Breast epithelium (tissue), 4 donors: ENCODE measurements around the gene TACR2. TPM values are rescaled to one million over a fixed set of nuclear protein-coding genes. Genes with fewer than 3 reads are reported as not detected.

Experiments
- DNase-seq, 2 donors: peaks; one replicate each; pipeline ENCODE4 v3.0.0-alpha.2; 2019; ENCODE audit warnings: low spot score in 2 of 2
- H3K27ac ChIP-seq, 2 donors: fragments of 200-600 bp; sonication (generic) in 1 of 2; one replicate each; pipeline ENCODE4 v1.5.1; 2016 to 2019; ENCODE audit warnings: mild to moderate bottlenecking in 1 of 2
- H3K27me3 ChIP-seq, 2 donors: fragments of 200-600 bp; sonication (generic) in 1 of 2; one replicate each; pipeline versions ENCODE4 v1.5.1 to v1.6.0; 2017 to 2019; ENCODE audit warnings: control low read depth in 1 of 2, mild to moderate bottlenecking in 1 of 2
- H3K36me3 ChIP-seq: fragments of 200-600 bp; one replicate; pipeline ENCODE4 v1.5.1; 2019
- H3K4me1 ChIP-seq, 2 donors: fragments of 200-600 bp; sonication (generic); one replicate each; pipeline ENCODE4 v1.5.1; 2016 to 2019; ENCODE audit warnings: control low read depth in 1 of 2
- H3K4me3 ChIP-seq, 3 donors: fragments of 200-600 bp; sonication (generic); 1 replicate in 2 of 3; 2 replicates in 1 of 3; pipeline ENCODE4 v1.5.1; 2016 to 2019; ENCODE audit warnings: mild to moderate bottlenecking in 3 of 3, moderate library complexity in 2 of 3
- H3K9me3 ChIP-seq, 2 donors: fragments of 200-600 bp; sonication (generic) in 1 of 2; one replicate each; pipeline ENCODE4 v1.5.1; 2016 to 2019; ENCODE audit warnings: control low read depth in 1 of 2
- CTCF ChIP-seq, 3 donors: fragments of 450-650 bp; IDR thresholded peaks; one replicate each; pipeline ENCODE4 v1.5.1; 2016 to 2017; ENCODE audit warnings: antibody characterized with exemption in 3 of 3, mild to moderate bottlenecking in 3 of 3, moderate library complexity in 3 of 3
- POLR2A ChIP-seq: fragments of 450-650 bp; IDR thresholded peaks from one replicate; pipeline ENCODE4 v1.6.1; 2016; ENCODE audit warnings: antibody characterized with exemption, mild to moderate bottlenecking, moderate library complexity
- POLR2AphosphoS5 ChIP-seq, 3 donors: sonication (generic); formaldehyde crosslinking; IDR thresholded peaks; one replicate each; pipeline ENCODE4 v1.6.1; 2017; ENCODE audit warnings: antibody characterized with exemption in 3 of 3
- intact Hi-C: fragments of 100-400 bp; cut with DNase I; formaldehyde crosslinking; loops from one replicate; pipeline ENCODE4 v1.15.1; 2023; ENCODE audit warnings: low total_unique reads
- total RNA-seq, 3 donors: library from RNA; depleted of rRNA; stranded (reverse); fragments of >200 nt; gene quantifications; one replicate each; pipeline ENCODE4 v1.1.0, GENCODE V29; 2016

TACR2 gene
- total RNA-seq, 3 donors from 2014 or later: 0.66 to 3.2 (median 0.73) TPM

GRCh38 chr10:69362471-69362954 is 54.2 kb downstream of the TACR2 start:
- H3K9me3 ChIP-seq: no peaks in the 10 kb centered on the region
- peak overlapping the region; percentile 76 to 81 for H3K27ac ChIP-seq
- no peak for TF ChIP-seq CTCF (IDR thresholded peaks at IDR 0.05)
- TF ChIP-seq POLR2A: no peak
- TF ChIP-seq POLR2AphosphoS5 (IDR thresholded peaks at IDR 0.05): peak in 1 of 3 donors; percentile 20
- intact Hi-C loops: no loop called here
- DNase-seq: peak; percentile 68 to 75
- no peaks in the 10 kb centered on the region for H3K36me3 ChIP-seq
- H3K4me3 ChIP-seq: no peak overlapping the region
- no peaks in the 10 kb centered on the region for H3K27me3 ChIP-seq
- peaks cover 6 to 21% of the 10 kb centered on the region in 2 donors for H3K4me1 ChIP-seq

- TF ChIP-seq CTCF (IDR thresholded peaks at IDR 0.05) (no peak), POLR2A (no peak), POLR2AphosphoS5 (IDR thresholded peaks at IDR 0.05) (no peak)
- Histone ChIP-seq H3K9me3 (no peaks in the 10 kb centered on the region), H3K4me1 (peaks cover 6 to 21% of the 10 kb centered on the region in 2 donors), H3K27ac (peak overlapping the region; percentile 64 to 81), H3K4me3 (peak overlapping the region in 1 of 3 donors; percentile 1), H3K27me3 (no peaks in the 10 kb centered on the region), H3K36me3 (no peaks in the 10 kb centered on the region)
- intact Hi-C loops: no loop called here
- no peak for DNase-seq
These were observed 55.5 kb downstream of the TACR2 start for GRCh38 chr10:69361303-69361614.

GRCh38 chr10:69360485-69361302 is 56.0 kb downstream of the TACR2 start:
- H3K9me3 ChIP-seq: no peaks in the 10 kb centered on the region
- H3K36me3 ChIP-seq: no peaks in the 10 kb centered on the region
- H3K27ac ChIP-seq: peak overlapping the region; percentile 64 to 81
- DNase-seq: peak; percentile 86 to 87
- H3K4me1 ChIP-seq: peaks cover 6 to 21% of the 10 kb centered on the region in 2 donors
- intact Hi-C loops: no loop called here
- TF ChIP-seq POLR2AphosphoS5 (IDR thresholded peaks at IDR 0.05) (peak in 1 of 3 donors; percentile 73), CTCF (IDR thresholded peaks at IDR 0.05) (no peak), POLR2A (no peak)
- peak overlapping the region in 1 of 3 donors; percentile 1 for H3K4me3 ChIP-seq
- no peaks in the 10 kb centered on the region for H3K27me3 ChIP-seq

- TF ChIP-seq CTCF (IDR thresholded peaks at IDR 0.05): no peak
- TF ChIP-seq POLR2A: no peak
- TF ChIP-seq POLR2AphosphoS5 (IDR thresholded peaks at IDR 0.05): no peak
- peaks cover 6 to 21% of the 10 kb centered on the region in 2 donors for H3K4me1 ChIP-seq
These were observed 57.1 kb downstream of the TACR2 start for GRCh38 chr10:69359594-69359993.

GRCh38 chr10:69359148-69359547 is 57.6 kb downstream of the TACR2 start:
- H3K9me3 ChIP-seq: no peaks in the 10 kb centered on the region
- intact Hi-C loops: no loop called here
- no peak overlapping the region for H3K27ac ChIP-seq
- TF ChIP-seq POLR2AphosphoS5 (IDR thresholded peaks at IDR 0.05) (no peak), POLR2A (no peak), CTCF (IDR thresholded peaks at IDR 0.05) (no peak)
- no peaks in the 10 kb centered on the region for H3K36me3 ChIP-seq
- H3K27me3 ChIP-seq: no peaks in the 10 kb centered on the region
- no peak for DNase-seq
- H3K4me3 ChIP-seq: no peak overlapping the region
- H3K4me1 ChIP-seq: peaks cover 6 to 21% of the 10 kb centered on the region in 2 donors

More at GRCh38 chr10:69359594-69359993, 57.1 kb downstream of the TACR2 start:
- Histone ChIP-seq H3K36me3 (no peaks in the 10 kb centered on the region), H3K27ac (peak overlapping the region; percentile 64 to 81), H3K9me3 (no peaks in the 10 kb centered on the region), H3K27me3 (no peaks in the 10 kb centered on the region), H3K4me3 (no peak overlapping the region)
- no peak for DNase-seq
- intact Hi-C loops: no loop called here
